NCI-H187 treated with DMSO at 0.1 percent for 48 hours (cell line): Measurements from ENCODE around the gene LANCL2.
"Not testable (repeated sequence)": the region's sequence is repeated elsewhere in the genome, so short reads cannot be mapped to it uniquely, and the experiment has no call there.

Experiments
- DNase-seq: peaks from one replicate; lab custom pipeline; 2025; lab: John Stamatoyannopoulos, UW

The LANCL2 gene

DNA sequence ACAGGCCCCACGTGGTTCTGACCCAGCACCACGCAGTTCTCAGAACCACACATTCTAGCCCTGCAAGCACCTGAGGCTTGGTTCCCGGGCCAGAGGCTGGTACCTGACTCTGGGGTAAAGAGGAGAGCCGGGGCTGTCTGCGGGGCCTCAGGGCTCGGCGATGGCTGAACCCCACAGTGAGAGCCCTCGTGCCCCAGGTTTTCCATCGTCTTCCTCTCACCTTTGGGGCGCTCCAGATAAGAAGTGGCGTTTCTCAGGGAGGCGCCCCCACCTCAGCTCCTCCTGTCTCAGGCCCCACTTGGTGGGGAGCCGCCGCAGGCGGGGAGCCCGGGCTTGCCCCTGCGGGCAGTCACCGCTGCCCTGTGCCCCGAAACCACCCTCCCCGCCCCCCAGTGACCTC lies 2.2 kb upstream of the LANCL2 start:
- DNase-seq, result no peak

- no peak for DNase-seq
Measured at GRCh38 chr7:55363386-55364170, 1.6 kb upstream of the LANCL2 start.

GRCh38 chr7:55365675-55366460 lies 731 bp downstream of the LANCL2 start:
- DNase-seq, result no peak

DNA sequence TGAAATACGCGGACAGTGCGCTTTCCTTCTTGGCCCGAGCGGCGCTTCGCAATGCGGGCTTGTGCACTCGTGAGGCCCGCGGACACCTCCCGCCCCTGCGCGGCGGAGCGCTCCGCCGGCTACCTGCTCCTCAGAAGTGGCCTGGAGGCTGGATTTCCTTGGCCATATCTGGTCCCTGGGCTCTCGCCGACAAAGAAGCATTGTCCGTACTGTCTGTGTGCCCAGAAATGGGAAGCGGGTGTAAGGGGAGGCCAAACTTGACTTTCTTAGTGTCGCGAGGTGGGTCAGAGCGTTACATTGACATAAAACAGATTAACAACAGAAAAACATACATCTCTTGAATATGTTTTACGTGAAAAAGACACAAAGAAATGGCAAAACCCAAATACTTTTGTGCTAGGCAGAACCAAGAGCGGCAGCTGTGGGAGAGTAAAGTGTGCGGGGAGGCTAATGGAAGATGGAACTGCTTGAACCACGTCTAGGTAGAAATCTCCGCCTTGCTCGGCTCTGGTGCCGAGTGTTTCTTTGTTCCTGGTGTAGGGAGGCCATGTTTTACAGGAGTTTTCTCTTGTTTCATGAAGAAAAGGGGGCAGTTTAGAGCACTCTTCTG lies 1.4 kb downstream of the LANCL2 start:
- DNase-seq, result no peak

DNA sequence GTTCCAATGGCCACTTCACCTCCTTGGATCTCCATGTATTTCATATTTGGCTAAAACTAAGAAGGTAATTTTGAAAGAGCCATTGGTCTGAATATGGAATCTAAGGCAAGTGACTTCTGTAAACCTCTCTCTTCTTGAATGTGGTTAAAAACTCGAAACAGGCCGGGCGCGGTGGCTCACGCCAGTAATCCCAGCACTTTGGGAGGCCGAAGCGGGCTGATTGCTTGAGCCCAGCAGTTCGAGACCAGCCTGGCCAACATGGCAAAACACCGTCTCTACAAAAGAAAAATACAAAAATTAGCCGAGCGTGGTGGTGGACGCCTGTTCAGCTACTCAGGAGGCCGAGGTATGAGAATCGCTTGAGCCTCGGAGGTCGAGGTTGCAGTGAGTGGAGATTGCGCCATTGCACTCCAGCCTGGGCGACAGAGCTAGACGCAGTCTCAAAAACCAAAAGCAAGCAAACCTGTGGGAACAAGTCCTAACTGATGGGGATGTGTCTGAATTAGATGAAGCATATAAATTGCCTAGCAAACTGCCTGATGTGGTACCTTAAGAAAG lies 2.2 kb downstream of the LANCL2 start:
- no peak for DNase-seq

DNA sequence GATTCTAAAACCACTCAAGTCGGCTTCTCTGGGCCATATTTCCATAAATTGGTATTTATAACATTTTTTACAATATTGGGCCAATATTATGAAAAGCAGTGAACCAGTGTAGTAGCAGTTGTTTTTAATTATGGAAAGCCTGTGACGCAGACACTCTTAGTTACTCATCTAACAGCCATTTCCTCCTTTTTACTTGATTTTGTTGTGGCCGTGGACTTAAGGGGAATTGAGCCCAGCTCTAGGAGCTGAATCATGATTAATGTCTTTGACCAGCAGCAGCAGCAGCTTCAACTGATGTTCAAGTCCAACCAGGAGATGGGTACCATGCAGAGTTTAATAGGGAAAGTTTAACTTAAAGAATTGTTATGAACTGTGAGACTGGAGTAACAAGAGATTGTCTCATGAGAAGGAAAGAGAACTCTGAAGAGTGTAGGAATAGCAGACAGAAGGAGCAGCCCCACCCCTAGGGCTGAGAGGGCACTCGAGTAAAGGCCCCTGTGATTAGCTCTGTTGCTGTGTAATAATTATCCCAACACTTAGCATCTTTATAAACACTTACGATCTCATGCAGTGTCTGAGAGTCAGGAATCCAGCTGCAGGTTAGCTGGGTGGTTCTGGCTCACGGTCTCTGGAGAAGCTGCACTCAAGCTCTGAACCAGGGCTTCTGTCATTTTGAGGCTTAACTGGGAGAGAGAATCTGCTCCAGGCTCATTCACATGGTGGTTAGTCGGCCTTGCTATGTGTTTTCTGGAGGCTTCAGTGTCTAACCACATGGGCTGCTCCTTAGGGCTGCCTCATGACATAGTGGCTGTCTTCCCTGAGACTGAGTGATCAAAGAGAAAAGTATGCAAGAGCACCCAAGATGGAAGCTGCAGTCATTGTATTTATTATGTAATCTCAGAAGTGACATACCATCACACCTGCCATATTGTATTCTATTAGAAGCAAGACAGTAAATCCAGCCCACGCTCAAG lies 4.6 kb downstream of the LANCL2 start:
- no peak for DNase-seq

- DNase-seq, result no peak
Measured at GRCh38 chr7:55374213-55374612, 9.1 kb downstream of the LANCL2 start.

- no peak for DNase-seq
Measured at GRCh38 chr7:55375237-55375636, 10.1 kb downstream of the LANCL2 start.

DNA sequence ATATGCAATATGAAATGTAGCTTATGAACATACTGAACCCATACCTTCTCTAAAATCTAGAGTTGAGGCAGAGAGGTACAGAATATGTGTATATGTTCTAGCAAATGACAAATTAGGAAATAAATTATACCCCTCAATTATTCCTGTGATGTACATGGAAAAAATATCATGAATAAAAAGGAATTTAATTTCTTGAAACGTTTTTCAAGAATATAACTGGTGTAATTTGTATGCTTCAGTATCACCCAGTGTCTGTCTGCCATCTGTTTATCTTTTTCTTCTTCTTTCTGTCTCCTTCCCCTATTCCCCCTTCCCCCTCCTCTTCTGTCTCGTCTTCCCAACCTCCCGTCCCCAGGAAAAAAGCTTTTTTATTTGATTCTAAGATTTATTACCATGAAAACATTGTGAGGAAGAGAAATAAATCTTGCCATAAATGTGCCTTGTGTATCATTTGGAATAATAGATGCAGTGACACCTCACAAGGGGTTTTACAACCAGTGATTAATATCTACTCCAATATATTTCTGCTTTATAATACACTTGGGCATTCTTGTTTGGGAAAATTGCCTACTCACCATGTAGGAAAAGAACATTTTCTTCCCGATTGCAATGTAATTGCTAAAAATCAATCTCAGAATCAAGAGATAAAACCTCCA lies 12.2 kb downstream of the LANCL2 start:
- DNase-seq, result no peak

DNA sequence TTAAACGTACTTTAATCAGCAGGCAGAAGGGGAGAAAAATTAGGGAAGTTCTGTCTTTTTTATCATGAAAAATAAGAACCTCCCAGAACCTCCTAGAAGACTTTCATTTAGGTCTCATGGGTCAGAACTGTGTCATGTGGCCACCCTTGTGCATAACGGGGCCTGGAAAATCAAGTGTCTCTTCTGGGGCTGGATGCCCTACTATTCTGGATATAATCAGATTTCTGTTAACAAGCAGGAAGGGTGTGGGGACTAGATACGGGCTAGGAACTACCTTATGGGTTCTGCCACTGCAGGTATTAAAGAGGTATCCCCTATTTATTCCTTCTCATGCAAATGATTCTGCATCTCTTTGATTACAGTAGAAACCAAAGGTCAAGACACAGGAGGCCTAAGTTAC lies 14.1 kb downstream of the LANCL2 start:
- no peak for DNase-seq

GRCh38 chr7:55381189-55381588 lies 16.1 kb downstream of the LANCL2 start:
- DNase-seq, result no peak

- no peak for DNase-seq
Measured at GRCh38 chr7:55381696-55382095, 16.6 kb downstream of the LANCL2 start.

GRCh38 chr7:55382251-55382650 lies 17.1 kb downstream of the LANCL2 start:
- DNase-seq, result no peak

DNA sequence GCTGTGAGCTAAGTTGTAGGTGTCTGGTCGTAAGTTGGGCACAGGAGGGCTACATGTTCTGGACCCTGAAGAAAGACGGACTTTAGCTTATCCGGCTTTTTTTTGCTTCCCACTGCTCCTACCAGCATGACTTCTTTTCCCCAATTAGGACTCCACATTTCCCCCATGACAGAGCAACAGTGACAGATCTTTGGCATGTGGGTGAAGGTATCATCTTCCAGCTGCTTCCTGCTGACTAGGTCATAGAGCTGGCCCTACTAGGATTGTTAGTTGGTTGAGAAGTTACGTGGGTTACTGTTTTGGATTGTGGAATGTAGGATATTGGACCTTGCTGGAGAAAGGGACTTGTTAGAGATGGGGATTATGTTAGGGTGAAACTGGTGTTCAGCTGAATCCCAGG lies 21.4 kb downstream of the LANCL2 start:
- no peak for DNase-seq

GRCh38 chr7:55387062-55387965 lies 22.2 kb downstream of the LANCL2 start:
- DNase-seq, result no peak

DNA sequence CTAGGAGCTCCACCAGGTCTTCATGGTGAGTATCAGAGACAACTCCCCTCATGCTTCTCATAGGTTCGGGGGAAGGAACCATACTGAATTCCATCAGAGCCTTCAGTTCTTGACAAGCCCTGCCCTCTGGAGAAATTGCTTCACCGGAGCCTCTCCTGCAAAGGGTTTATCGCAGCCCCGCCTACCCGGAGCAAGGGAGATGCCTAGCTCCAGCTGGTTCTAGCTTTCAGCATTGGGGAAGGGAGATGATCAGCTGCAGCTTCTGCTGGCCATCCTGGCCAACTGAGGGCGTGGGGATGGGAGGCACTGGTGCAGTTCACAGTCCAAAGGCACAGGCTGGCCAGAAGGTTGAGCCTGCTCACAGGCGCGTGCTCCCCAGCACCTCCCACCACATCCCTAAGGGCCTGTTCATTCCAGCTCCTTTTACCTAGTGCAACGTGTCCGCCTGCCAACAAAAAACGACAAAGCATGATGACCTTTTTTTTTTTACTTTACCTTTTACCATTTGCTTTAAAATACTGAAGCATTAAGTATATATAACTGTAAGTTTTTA lies 31.2 kb downstream of the LANCL2 start:
- no peak for DNase-seq

- no peak for DNase-seq
Measured at GRCh38 chr7:55397617-55398016, 32.5 kb downstream of the LANCL2 start.

GRCh38 chr7:55400191-55400590 lies 35.1 kb downstream of the LANCL2 start:
- DNase-seq, result no peak

GRCh38 chr7:55402506-55402905 lies 37.4 kb downstream of the LANCL2 start:
- not testable (repeated sequence) for DNase-seq
